H4 (cell line): ENCODE results near the gene SELENOV. TPM values are rescaled to one million over a fixed set of nuclear protein-coding genes. Genes with fewer than 3 reads are reported as not detected.

ENCODE experiments used
- DNase-seq: peaks from one replicate; pipeline ENCODE4 v3.0.0-alpha.2; 2015; ENCODE audit warnings: low spot score
- total RNA-seq: library from RNA; depleted of rRNA; stranded (reverse); fragments of >200 nt; shearing (Covaris generic); gene quantifications from 2 replicates; pipeline ENCODE4 v1.2.3, GENCODE V29; 2014; rRNA removed

Gene SELENOV
- total RNA-seq, 1 experiment from 2014 or later = not detected

- DNase-seq = no peak
Observed at GRCh38 chr19:39558624-39559117, 43.7 kb downstream of the SELENOV start.

GRCh38 chr19:39563408-39563807, 48.5 kb downstream of the SELENOV start:
- peak; percentile 10 for DNase-seq

GRCh38 chr19:39566064-39566463, 51.1 kb downstream of the SELENOV start:
- DNase-seq = no peak

- DNase-seq = peak; percentile 42
Observed at GRCh38 chr19:39568604-39569003, 53.7 kb downstream of the SELENOV start.

Other genes with a start within 250 kb of the SELENOV start
- gene IFNL2, start 246.7 kb upstream of the SELENOV start, total RNA-seq = not detected in 2 replicates
- gene IFNL1, start 218.7 kb upstream of the SELENOV start, total RNA-seq = not detected in 2 replicates
- 0.68 and 0.72 TPM in 2 replicates for gene LRFN1, start 194.3 kb upstream of the SELENOV start, total RNA-seq
- 13.3 and 14.1 TPM in 2 replicates for gene GMFG, start 179.1 kb upstream of the SELENOV start, total RNA-seq
- 33.9 and 35.3 TPM in 2 replicates for gene SAMD4B, start 172.7 kb upstream of the SELENOV start, total RNA-seq
- gene PAF1, start 124.0 kb upstream of the SELENOV start, total RNA-seq = 40.8 and 62.0 TPM in 2 replicates
- gene MED29, start 123.8 kb upstream of the SELENOV start, total RNA-seq = 26.7 and 58.5 TPM in 2 replicates
- 4.0 and 5.7 TPM in 2 replicates for gene ZFP36, start 108.3 kb upstream of the SELENOV start, total RNA-seq
- 5.3 and 7.1 TPM in 2 replicates for gene PLEKHG2, start 102.5 kb upstream of the SELENOV start, total RNA-seq
- 8.0 and 83.0 TPM in 2 replicates for gene RPS16, start 79.2 kb upstream of the SELENOV start, total RNA-seq
- gene SUPT5H, start 69.6 kb upstream of the SELENOV start, total RNA-seq = 70.1 and 75.0 TPM in 2 replicates
- gene TIMM50, start 34.3 kb upstream of the SELENOV start, total RNA-seq = 91.9 and 122 TPM in 2 replicates
- 2.0 and 2.2 TPM in 2 replicates for gene DLL3, start 16.2 kb upstream of the SELENOV start, total RNA-seq
- 3.2 and 3.3 TPM in 2 replicates for gene EID2B, start 17.7 kb downstream of the SELENOV start, total RNA-seq
- 10.8 and 11.5 TPM in 2 replicates for gene EID2, start 25.0 kb downstream of the SELENOV start, total RNA-seq
- not detected in 2 replicates for gene LGALS13, start 87.4 kb downstream of the SELENOV start, total RNA-seq
- not detected in 2 replicates for gene LGALS16, start 140.8 kb downstream of the SELENOV start, total RNA-seq
- not detected in 2 replicates for gene LGALS14, start 189.3 kb downstream of the SELENOV start, total RNA-seq
- 0.37 TPM in 1 of 2 replicates, not detected in the other for gene CLC, start 222.9 kb downstream of the SELENOV start, total RNA-seq